ENCODE data around the gene ARGLU1.

ARGLU1 gene

GRCh38 chr13:106498158-106498557, 69.8 kb downstream of the ARGLU1 start:
- DNase-seq: no peak

- no peak for DNase-seq
Observed at GRCh38 chr13:106497079-106497478, 70.9 kb downstream of the ARGLU1 start.

GRCh38 chr13:106496072-106496997, 71.6 kb downstream of the ARGLU1 start:
- no peak for DNase-seq

DNA sequence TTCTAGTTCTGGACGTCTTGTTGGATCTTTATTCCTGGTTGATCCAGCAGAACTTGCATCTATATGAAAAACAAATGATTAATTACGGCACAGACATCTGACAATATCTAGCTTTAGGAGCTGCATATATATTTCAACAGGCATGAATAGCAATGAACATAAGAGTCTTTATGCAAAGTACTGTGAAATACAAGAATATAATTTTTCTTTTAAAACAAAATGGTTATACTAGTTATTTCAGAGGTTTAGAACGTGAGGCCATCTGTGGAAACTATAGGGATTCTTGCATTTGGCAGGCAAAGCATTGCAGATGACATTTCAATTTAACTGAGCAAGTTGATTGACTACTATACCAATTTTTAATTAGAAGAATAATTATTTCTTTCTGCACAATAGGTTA, 73.0 kb downstream of the ARGLU1 start:
- no peak for DNase-seq

GRCh38 chr13:106494506-106494905, 73.4 kb downstream of the ARGLU1 start:
- no peak for DNase-seq

DNA sequence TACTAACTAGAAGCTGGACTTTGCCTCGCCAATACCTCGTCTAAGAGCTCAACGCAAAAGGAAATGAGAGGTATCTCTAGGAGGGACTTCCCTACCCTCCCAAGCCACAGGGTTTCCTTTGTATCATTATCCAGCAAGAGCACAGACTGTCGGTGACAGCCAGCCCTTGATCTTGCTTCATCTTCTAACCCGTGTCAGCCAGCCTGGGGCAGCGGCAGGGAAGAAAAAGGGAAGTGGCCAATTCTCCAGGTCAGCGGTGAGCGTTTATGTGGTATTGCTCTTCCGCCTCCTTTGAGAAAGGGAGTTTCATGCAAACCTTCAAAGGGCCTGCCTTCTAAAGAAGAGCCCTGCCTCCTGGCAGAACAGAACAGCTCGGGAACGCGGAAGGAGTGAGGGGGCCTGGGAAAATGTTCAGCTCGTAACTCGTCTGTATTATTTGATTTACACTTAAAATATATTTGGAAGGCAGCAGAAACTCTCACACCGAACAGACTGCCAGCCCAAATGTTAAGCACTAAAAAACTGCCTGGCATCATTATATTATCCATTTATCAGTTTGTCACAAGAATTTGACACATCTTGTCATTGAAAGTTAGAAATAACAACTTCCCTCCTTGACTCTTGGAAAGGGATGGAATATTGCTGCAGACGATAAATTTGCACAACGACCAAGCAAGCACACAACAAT, 74.3 kb downstream of the ARGLU1 start:
- DNase-seq: peak; percentile 28

DNA sequence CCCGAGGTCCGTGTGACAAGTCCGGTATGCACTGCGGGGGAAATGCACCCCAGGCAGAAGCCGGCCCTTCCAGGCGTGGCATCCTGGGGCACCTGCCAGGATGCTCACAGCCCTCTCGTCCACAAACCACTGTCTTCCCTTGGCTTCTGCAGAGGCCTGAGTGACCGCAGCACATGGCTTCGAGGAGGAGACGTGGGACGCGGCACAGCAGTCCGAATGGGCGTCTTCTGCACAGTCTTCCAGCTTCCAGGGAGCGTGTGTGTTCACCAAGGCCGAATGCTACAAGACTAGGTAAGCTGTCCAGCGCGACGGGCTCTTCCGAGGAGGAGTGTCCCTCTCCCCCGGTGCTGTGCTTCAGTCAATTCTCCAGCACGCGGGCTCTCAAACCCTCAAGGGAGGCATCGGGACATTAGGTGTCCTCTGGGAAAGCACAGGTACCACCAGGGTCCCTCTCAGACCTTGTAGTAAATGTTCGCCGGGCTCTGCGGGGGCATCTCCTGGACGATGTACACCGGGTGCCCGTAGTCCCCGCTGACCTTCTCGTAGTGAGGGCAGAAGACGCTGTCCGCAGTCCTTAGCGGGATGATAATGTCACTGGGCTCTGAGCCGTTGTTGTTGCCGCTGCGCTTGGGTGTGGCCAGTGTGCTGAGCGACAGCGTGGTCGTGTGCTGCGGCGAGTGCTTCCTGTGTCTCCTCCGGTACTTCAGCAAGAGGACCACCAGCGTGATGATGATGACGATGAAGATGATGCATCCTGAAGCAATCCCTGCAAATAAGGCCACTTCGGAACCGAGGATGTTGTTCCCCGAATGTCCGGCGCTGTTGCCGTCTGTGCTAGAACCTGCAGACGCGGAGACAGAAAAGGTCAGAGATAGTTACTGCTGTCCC, 75.1 kb downstream of the ARGLU1 start:
- DNase-seq: no peak

DNA sequence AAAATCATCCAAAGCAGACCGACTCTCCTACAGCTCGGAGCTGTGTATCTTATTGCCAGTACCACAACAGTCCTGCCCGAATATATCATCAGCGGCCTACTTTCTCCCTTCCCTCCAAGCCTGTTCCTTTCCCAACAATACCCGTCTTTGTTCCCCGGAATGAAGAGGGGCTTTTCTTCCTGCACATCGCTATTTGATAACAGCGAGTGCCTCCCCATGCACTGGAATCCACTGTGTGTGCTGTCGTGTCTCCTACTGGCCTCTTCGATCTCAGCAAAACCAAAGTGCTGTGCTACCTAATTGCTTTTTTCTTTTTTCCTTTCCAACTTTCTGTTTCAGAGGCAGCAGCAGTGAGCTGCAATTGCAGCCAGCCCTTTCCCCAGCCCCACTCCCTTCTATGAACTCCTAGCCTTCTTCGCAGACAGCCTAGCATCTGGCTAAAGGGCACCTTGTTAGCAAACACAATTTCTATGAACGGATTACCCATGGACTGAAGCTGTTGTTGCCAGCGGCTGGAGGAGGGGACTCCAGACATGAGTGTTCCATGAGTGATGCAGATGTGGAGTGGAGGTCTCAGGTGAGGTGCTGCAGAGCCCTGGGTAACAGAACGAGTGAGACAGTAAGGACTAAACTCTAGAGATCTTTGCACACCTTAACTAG, 75.9 kb downstream of the ARGLU1 start:
- DNase-seq: no peak
